GM19397 (cell line): Measurements from ENCODE around the gene FBLN2.

Source experiments
- ATAC-seq: cut with Tn5 transposase; IDR thresholded peaks from one replicate; pipeline ENCODE4 v1.9.1; 2021; ENCODE audit warnings: mild to moderate bottlenecking, moderate library complexity; ENCODE audit not compliant: unreplicated experiment

FBLN2 gene

DNA sequence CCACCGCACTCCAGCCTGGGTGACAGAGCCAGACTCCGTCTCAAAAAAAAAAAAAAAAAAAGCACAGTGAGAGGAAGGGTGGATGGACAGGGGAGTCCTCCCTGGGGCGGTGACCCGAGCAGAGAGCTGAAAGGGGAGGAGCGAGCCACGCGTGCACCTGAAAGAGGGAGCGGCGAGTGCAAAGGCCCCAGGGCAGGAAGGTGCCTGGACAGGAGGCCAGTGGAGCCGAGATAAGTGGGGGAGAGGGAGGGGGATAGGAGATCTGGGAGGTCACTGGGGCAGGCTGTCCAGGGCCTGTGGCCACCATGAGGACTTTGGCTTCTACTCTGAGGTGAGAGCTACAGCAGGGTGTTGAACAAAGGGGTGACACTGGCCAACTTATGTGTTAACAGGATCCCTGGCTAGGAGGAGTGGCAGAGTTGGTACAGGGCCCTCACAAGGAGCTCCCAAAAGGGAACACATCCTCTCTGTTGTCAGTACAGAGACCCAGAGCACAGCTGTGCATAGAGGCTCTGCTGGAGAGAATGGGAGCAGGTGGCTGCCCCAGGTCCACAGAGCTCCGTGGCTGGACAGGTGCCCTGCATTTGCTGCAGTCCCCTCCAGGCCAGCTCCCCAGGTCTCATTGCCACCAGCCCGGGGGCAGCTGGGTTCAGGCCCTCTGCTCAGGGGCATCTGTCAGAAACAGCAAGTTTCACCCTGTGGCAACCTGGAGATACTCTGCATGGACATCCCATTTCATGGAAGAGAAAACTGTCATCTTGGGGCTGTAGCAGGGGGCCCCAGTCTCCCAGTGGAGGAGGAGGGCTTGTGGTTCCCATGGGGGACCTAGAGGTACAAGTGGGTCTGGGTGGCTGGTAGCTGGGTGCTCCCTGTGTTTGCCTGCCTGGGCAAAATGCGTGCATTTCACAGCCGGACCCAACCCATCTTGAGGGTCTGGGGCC, 28.5 kb downstream of the FBLN2 start:
- ATAC-seq, result no peak

DNA sequence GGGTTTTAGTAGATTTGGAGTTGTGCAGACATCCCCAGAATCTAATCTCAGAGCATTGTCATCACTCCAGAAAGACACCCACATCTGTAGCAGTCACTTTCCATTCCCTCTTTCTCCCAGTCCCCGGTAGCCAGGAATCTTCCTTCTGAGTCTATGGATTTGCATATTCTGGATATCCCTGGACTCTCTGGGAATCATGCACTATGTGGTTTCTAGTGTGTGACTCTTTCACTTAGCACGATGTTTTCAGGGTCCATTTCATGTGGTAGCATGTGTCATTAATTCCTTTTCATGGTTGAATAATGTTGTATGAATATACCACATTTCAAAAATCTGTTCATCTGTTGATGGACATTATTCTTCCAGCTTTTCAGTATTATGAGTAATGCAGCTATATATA, 29.3 kb downstream of the FBLN2 start:
- no peak for ATAC-seq

DNA sequence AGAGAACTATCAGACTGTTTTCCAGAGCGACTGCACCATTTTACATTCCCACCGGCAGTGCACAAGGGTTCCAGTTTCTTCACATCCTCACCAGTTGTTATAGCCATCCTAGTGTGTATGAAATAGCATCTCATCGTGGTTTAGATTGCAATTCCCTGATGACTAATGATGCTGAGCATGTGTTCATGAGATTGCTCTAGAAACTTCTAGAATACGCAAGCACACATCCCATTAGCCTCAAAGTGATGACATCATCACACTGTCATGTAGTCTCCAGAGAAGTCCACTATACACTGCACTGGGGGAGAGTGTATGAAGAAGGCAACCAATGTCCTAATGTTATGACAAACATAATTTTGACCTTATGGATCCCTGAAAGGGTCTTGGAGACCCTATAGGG, 30.1 kb downstream of the FBLN2 start:
- ATAC-seq, result no peak

DNA sequence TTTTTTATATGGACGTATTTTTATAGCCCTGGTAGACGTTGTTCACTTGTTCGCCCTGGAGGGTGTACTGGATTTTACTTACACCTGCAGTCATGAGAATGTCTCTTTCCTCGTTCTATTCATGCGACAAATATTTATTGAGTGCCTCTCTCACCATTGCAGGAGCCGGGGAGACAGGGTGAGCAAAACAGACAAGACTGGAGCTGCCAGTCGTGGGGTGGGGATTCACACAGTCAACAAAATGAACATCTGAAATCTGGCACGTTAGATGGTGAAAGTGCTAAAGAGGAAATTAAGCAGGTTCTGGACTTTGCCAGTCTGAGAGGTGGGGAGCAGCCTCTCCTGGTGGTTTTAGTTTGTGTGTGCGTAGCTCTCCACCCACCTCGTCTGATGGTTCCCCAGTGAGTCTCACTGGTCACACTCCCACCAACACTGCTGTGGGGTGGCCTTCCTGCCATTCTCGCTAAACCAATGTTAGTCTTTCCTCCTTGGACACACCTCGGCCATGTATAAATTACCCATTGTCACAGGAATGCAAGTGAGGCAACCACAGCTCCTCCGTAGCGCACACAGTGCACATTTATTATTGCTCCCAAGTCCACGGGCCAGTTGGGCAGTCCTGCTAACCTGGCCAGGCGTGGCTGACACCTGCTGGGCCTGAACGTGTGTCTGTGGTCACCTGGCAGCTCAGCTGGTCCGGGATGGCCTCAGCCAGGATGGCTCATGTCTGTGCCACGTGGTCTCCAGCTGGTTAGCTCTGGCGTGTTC, 31.5 kb downstream of the FBLN2 start:
- ATAC-seq, result no peak

- no peak for ATAC-seq
These were observed 32.8 kb downstream of the FBLN2 start for GRCh38 chr3:13581485-13582365.

GRCh38 chr3:13582366-13583250, 33.7 kb downstream of the FBLN2 start:
- ATAC-seq, result no peak

GRCh38 chr3:13583251-13584180, 34.6 kb downstream of the FBLN2 start:
- no peak for ATAC-seq

GRCh38 chr3:13584427-13584891, 35.5 kb downstream of the FBLN2 start:
- ATAC-seq, result no peak

GRCh38 chr3:13584901-13585300, 36.0 kb downstream of the FBLN2 start:
- no peak for ATAC-seq

DNA sequence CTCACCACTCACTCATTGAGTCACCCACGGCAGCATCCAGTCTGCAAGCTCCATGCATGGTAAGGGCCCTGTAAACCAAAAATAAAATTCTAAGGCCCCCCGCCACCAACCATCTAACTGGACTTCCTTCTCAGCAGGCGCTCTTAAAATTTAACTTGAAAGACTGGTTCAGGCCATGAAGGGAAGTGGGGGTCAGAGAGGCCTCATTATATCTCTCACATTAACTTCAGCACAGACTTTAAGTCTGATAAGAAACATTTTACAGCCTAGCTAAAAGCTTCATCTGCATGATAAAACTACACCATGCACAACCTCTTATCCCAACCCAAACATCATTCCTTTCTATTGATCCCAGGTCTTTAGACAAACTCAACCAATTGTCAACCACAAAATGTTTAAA, 38.5 kb downstream of the FBLN2 start:
- ATAC-seq, result no peak

DNA sequence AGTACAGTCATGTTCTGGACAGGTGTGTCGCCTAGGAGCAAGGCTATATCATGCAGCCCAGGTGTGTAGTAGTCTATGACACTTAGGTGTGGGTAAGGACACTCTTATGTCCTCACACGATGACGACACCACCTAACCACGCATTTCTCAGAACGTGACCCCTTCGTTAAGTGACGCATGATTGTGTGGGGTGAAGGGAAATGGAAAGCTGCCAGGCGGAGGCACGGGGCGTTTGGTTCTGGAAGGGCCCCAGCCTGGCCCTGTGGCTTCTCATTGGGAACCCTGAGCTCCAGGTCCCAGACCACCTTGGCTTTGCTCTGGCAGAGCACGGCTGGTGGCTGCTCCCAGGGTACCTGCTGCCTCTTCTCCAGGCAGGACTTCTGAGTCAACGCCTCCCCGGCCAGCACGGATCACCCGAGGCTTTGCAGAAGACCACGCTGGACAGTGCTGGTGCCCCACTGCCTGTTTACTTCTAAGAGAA, 39.3 kb downstream of the FBLN2 start:
- ATAC-seq, result no peak

- no peak for ATAC-seq
These were observed 40.1 kb downstream of the FBLN2 start for GRCh38 chr3:13588993-13589392.

DNA sequence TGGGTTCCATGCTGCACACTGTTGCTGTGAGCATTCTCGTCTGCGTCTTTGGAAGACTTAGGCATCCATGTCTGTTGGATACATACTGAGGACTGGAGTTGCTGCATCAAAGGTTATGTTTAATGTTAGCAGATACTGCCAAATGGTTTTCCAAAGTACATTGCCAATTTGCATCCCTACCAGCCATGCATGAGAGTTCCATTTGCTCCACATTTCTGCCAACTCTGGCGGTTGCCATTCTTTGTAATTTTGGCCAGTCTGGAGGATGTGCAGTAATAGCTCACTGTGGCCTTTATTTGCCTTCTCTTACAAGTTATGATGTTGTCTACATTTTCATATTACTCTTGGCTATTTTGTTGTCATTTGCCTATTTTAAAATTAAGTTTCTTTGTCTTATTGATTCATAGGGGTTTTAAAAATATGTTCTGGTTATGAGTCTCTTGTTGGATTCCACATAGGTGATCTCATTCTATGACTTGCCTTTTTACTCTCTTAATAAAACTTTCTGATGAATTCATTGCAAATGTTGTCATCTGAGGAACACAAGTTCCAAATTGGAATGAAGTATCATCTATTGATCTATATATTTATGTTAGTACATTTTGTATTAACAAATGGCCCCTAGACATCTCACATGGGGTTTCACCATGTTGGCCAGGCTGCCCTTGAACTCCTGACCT, 42.1 kb downstream of the FBLN2 start:
- ATAC-seq, result no peak

GRCh38 chr3:13593615-13594014, 44.7 kb downstream of the FBLN2 start:
- ATAC-seq, result no peak

- no peak for ATAC-seq
These were observed 45.2 kb downstream of the FBLN2 start for GRCh38 chr3:13594146-13594545.

DNA sequence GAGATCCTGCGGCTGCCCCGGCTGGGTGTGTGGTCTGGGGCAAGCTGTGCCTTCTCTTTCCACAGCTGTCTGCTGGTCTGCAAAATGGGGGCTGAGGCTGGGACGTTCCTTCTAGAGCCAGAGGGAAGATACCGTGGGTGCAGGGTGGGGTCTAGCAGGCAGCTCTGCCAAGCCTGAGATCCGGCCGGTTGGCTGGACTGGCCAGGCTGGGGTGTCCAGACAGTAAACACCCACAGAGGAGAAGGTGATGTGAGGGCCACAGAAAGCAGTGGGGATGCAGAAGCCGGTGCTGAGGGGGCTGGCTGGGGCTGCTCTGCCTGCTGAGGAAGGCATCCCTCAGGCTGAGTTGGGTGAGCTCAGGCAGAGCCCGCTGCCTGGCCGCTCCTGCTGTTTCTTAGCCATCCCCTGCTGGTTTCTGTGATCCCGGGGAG, 46.1 kb downstream of the FBLN2 start:
- no peak for ATAC-seq

DNA sequence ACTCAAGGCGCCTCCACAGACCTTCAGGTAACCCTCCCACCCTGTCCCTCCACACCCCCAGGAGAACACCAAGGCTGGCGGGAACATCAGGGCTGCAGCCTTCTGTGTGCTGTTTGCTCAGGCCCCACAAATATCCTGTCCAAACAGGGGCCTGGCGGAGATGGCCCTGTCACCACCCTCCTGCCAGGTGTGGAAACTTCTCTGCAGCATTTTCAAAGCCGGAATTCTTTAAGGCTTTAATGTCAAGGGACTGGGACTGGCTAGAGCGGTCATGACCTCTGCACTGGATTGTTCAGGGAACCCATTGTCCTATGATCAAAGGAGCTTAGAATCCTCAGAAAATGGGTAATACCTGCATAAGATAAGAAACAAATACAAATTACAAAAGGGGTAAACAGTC, 46.6 kb downstream of the FBLN2 start:
- no peak for ATAC-seq
